Astrocyte of the hippocampus (primary cell): Measurements from ENCODE around the gene ROS1.
"Not testable (repeated sequence)": the region's sequence is repeated elsewhere in the genome, so short reads cannot be mapped to it uniquely, and the experiment has no call there.

Experiments
- DNase-seq: peaks from one replicate; pipeline ENCODE4 v3.0.0; 2011; ENCODE audit warnings: low read depth, low spot score

ROS1 gene

DNA sequence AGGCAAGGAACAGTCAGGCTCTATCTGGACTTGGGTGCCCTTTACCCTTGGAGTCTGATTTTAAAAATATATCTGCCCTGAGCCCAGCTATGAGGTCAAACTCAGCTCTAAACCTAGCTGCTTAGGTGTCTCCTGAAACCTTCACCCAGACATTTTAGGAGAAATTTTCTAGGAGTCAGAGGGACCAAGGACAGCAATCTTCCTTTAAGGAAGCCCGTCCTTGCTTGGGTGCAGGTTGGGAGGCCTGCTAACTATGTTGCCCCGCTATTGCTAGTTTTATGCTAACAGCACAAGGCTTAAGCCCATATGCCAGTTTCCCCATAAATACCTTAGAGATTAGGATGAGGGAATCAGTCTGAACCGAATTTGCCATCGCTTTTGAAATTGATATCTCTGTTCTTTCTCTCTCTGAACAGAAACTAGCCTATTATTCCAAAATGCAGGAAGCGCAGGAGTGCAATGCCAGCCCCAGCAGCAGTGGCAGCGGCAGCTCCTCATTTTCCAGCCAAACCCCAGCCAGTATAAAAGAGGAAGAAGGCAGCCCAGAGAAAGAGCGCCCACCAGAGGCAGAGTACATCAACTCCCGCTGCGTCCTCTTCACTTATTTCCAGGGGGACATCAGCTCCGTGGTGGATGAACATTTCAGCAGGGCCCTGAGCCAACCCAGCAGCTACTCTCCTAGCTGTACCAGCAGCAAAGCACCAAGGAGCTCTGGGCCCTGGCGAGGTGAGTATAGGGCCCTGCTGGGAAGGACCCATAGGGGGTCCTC is 157.8 kb downstream of the ROS1 start:
- no peak for DNase-seq

DNA sequence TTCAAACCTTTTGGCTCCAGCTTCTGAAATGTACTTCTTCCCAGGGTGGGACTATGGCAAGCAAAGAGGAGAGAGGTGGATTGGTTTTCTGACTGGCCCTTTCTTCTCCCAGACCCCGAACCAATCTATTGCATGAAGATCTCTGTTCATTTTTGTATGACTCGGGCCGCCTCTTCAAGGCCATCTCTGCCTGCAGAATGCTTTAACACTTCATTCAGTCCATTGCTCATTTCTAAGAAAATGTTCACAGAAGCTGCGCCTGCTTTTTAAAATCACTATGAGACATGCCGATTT is 158.7 kb downstream of the ROS1 start:
- no peak for DNase-seq

DNA sequence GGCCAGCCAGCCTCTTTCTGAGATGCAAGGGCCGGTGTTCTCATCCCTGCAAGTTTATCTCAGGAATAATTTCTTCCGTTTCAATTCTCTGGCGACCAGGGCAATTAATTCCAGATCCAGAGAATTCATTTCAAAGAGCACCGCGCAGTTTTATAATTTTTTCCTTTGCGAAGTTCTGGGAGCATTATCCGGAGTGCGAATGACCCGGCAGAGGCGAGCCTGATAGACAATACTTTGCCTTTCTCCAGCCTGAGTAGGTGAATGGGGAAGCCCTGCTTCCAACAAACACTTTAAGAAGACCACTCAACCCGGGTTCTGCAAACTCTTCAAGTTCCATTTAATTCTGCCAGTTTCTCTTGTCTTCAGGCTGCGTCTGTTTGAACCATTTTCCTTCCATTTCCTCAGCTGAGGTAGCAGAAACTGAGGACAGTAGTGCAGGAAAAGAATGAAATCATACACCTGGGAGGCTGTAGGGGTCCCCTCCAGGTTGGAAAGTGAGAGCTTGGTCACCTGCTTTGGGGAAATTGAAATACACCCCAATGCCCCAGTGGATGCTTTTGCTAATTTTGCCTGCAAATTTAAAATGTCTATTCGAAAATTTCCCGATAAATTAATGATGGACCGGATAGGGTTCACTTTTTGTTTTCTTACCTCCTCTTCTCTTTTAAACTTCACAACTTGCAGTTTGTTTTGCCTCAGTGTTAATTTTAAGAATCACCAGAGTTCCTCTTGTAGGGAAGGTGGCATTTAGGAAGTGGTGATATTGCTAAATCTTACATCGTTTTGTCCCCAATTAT is 159.3 kb downstream of the ROS1 start:
- DNase-seq, result no peak

DNA sequence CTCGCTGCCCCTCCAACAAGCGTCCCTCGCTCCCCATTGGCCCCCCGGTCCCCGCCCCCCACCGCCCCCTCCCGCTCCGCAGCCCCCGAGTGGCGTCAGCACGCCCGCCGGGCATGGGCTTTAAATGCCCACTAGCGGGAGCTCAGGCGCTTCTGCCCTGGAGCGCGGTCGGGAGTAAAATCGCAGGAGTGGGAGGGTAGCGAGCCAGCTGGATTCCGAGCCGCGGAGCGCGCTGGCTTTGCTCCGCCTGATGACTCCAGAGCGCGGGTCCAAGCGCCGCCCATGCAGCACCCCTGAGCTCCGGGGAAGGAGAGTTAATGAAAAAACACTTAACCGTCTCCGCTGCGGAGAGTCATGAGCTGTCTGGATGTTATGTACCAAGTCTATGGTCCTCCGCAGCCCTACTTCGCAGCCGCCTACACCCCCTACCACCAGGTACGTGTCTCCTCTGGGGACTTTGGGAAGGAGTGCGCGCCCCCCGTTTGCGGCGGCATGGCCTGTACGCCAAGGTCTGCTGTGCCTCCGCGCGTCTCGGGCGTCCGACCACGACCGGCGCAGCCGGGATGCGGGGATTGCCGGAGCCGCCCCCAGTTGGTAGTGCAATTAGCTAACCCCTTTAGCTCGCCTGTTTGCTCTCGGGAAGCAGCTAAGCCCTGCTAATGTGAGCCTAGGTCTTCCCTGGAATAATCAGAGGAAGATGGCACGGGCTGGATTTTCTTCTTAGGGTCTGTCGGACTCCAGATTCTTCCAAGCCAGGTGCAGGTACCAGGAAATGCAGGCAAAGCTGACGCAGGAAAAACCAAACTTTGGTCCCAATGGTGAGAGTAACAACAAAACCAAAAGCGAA is 160.1 kb downstream of the ROS1 start, which contains the start of gene VGLL2:
Gene VGLL2, plus strand, starts transcription at position 149 of the 847 bp plus-strand sequence. Its CDS starts 206 bp downstream, at position 355.
- DNase-seq, result peak; percentile 67

DNA sequence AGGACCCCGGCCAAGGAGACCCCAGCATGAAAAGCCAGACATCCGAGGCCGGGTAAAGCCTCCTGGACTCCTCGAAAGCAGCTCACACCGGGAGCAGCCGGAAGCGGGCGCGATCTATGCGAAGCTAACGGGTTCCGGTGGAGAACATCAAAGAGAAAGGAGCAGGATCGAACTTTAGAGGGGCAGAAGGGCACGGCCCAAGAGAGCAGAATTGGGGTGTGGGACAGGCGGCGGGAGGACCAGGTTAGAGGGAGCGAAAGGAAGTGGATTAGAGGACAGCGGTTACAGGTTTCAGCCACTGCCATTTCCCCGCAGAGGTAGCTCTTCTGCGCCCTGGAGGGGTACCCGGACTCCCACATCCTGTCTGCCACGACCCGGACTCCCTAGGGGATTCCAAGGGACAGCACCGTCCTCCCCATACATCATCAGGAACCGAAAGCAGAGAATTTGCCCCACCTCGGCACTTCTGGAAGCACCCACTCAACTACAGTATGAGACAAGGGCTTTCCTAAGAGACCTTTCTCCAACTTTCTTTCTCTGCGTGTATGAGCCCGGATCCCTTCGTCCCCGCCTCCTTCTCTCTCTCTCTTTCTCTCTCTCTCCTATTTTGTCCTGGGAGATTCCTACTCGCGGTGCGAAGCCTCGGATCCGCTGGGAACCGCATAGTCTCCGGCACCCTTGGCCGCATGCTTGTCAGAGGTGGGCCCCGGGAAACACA is 160.9 kb downstream of the ROS1 start:
- DNase-seq, result peak; percentile 38

DNA sequence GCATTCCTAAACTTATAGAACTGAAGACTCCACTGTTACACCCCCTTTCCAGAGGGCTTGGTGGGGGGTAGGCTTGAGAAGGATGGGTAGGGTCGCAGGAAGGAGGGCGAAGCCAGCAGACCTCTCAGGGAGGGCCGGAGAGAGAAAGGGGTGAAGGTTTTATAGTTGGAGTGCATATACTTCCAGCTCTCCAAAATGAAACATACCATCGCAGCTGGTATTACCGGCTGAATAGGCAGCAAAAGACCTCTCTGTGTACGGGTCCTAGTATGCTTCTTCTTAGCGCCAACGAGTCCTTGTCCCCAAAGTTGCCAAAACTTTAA is 161.4 kb downstream of the ROS1 start:
- DNase-seq, result no peak

DNA sequence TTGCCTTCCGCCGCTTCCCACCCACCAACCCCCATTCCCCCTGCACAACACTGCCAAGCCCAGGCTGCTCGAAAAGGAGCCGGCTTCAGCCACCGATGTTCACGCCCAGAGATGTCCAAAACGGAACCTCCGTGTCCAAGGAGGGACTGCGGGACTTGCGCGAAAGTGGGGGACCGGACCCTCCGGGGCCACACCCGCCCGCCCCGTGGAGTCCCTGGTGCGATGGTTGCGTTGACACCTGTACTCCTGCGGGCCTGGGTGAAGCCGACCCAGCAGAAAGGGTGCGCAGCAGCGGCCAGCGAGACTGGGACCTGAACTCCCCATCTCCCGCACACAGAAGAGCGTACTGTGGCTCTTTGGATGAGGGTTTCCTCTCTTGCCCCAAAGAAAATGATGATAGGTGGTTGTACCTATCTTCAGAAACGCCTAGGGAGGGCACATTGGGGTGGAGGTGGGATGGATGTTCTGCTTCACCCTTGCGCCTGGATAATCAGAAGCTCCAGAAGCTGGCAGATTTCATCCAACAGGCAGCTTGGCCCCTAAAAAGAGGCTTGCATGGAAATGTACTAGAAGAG is 162.3 kb downstream of the ROS1 start:
- no peak for DNase-seq

DNA sequence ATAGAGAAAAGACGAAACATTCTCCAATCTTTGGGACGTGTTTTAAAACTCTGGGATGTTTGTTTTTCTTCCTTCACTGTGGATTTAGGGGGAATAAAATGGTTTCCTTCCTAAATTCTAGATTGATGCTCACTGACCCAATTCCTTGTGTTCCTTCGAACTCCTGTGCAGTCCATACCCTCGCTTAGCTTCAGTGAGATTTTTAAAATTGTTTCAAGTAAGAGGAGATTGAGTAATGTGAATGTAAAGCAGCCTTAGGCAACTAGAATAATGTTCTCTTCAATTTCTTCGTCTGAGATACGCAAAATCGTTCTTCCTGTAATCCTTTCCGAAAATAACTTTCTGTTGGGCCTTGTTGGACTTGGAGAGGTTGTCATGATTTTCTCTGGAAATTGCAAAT is 162.9 kb downstream of the ROS1 start:
- no peak for DNase-seq

DNA sequence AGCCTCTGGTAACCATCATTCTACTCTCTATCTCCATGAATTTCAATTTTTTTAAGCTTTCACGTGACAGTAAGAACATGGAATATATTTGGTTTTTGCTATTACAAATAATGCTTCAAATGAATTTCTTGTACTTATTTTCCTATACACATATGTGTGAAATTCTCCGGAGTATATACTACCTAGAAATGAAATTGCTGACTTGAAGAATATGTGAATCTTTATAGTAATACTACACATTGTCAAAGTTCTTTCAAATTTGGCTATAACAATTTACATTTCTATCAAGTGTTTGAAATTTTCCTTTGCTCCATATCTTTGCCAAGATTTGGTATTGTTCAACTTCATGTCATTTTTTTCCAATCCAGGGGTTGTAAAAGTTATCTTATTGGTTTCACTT is 172.0 kb downstream of the ROS1 start:
- DNase-seq, result no peak

DNA sequence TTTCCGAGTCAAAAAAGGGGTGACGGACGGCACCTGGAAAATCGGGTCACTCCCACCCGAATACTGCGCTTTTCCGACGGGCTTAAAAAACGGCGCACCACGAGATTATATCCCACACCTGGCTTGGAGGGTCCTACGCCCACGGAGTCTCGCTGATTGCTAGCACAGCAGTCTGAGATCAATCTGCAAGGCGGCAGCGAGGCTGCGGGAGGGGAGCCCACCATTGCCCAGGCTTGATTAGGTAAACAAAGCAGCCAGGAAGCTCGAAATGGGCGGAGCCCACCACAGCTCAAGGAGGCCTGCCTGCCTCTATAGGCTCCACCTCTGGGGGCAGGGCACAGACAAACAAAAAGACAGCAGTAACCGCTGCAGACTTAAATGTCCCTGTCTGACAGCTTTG is 180.8 kb downstream of the ROS1 start:
- DNase-seq, result not testable (repeated sequence)

DNA sequence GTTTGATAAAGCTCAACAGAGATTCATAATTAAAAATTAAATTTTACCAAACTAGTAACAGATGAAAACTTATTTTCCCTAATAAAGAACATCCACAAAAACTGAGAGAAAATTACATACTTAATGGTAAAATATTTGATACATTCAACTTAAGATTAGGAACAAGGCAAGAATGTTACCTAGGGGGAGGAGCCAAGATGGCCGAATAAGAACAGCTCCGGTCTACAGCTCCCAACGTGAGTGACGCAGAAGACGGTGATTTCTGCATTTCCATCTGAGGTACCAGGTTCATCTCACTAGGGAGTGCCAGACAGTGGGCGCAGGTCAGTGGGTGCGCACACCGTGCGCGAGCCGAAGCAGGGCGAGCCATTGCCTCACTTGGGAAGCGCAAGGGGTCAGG is 181.2 kb downstream of the ROS1 start:
- not testable (repeated sequence) for DNase-seq
